ENCODE data around the gene CHPT1.

Gene CHPT1

GRCh38 chr12:101685092-101685491, 12.3 kb upstream of the CHPT1 start:
- DNase-seq (ENCODE audit: low read depth), result no peak

GRCh38 chr12:101686176-101686575, 11.3 kb upstream of the CHPT1 start:
- no peak for DNase-seq (ENCODE audit: low read depth)

GRCh38 chr12:101690544-101691098, 6.8 kb upstream of the CHPT1 start:
- no peak for DNase-seq (ENCODE audit: low read depth)

DNA sequence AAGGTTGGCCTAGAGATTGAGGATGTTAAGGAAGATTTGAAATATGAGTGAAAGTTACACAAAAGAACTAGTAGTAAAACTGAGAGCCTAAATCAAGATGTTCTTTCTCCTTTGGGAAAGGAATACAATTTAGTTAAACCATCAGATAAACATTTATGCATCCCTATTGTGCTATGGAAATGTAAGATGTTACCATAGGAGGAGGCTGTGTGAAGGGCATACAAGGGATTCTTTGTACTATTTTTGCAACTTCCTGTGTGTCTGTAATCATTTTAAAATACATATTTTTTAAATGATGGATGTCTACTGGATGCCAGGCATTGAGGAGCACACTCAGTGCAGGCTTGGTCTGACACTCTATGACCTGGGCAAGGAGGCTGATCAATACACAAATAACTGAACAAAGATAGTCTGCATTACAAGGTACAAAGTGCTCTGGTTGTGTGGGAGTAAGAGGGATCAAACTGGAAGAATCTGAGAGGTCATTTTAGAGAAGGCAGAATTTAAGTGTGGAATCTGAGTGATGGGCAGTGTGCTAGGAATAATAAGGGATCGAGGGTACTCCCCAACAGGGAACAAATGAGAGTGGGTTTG, 5.8 kb upstream of the CHPT1 start:
- DNase-seq (ENCODE audit: low read depth), result no peak

DNA sequence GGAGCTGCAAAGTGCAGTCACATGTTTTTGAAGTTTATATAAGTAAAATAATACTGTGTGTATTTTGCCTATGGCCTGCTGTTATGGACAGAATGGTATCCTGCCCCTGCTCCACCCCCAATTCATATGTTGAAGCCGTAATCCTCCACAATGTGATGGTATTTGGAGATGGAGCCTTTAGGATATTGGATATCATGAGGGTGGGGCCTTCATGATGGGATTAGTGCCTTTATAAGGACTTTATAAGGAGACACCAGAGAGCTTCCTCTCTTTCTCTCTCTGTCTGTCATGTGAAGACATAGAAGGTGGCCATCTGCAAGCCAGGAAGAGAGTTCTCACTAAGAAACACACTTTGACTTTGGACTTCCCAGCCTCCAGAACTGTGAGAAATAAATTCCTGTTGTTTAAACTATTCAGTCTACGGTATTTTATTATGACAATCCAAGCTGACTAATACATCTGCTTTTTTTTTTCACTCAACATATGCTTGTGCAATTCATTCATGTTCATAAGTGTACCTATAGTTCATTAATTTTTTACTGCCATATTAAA, 3.1 kb upstream of the CHPT1 start:
- DNase-seq (ENCODE audit: low read depth), result no peak

- DNase-seq (ENCODE audit: low read depth), result no peak
These were observed 2.5 kb upstream of the CHPT1 start for GRCh38 chr12:101694986-101695385.

GRCh38 chr12:101695706-101696105, 1.7 kb upstream of the CHPT1 start:
- no peak for DNase-seq (ENCODE audit: low read depth)

DNA sequence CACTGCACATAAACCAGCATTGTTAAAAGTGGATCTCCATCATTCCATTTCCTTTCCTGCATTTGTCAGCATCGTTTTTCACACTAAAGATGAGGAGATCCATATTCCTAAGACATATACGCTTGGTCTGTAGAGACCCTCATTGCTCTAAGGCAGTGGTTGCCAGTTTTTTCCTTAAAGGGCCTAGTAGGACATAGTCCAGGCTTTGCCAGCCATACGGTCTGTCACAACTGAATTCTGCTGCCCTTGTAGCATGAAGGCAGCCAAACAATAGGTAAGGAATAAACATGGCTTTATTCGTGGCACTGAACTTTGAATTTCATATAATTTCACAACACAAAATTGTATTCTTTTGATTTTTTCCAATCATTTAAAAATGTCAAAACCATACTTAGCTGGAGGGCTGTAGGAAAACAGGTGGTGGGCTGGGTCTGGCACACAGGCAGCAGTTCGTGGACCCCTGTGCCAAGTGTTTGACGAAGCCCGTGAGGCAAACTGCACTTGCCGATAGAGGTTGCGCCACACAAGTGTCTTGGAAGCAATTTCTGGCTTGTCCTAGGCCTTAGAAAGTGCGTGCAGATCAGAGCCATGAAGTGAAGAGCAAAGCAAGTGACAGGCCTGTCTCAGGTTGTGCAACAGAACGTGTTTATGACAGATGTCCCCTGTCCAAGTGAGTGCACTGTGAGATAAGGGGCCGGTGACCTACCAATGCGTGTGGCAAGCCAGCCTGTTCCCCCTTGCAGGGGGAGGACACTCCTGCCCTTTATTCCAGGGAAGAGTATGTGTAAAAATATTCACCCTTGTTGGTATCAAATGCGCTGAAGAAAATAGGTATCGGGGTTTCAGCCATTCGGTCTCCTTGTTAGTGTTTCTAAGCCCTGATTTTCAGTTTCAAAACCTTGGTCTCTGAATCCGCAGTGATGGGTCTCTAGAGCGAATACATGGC, 916 bp upstream of the CHPT1 start:
- DNase-seq (ENCODE audit: low read depth), result no peak

- DNase-seq (ENCODE audit: low read depth), result no peak
These were observed 725 bp downstream of the CHPT1 start for GRCh38 chr12:101697930-101698799.

DNA sequence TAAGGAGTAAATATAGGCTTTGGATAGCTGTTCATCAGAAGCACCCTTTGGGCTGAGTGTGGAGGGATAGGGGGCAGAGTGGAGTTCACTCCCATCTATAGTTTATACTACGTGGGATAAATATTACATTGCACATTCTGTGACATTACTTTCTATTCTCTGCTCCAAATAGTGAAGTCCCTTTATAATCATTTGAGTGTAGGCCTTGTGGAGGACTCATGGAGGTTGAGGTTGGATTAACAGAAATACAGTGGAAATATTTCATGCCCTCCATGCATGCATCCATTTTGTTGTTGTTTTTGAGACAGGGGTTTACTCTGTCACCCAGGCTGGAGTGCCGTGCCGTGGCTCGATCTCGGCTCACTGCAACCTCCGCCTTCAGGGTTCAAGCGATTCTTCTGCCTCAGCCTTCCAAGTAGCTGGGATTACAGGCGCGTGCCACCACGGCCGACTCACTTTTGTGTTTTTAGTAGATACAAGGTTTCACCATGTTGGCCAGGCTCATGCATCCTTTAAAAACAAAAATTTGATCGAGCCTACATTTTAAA, 1.4 kb downstream of the CHPT1 start:
- DNase-seq (ENCODE audit: low read depth), result no peak

DNA sequence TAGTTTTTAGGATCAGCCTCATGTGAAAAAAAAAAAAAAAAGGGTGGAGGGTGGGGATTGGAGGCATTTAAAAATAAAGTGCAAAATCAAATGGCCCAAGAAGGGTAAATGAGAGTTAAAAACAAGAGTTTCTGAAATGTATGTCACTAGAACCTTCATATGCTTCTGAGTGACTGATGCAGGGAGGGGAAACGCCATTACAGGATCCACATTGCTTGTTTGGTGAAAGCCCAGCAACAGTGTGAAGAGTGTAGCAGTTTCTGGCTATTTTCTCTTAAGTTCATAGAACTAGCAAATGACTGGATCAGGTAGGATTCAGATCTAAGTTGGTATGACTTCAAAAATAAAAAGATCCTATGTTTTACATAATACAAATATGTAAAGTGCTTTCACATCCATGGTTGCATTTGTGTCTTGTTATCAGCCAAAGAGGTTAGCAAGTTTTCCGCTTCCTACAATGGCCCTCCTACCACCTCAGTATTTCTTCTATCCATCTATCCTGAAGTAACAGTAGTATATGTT, 2.9 kb downstream of the CHPT1 start:
- no peak for DNase-seq (ENCODE audit: low read depth)

GRCh38 chr12:101703487-101703886, 6.0 kb downstream of the CHPT1 start:
- no peak for DNase-seq (ENCODE audit: low read depth)

GRCh38 chr12:101706403-101706802, 9.0 kb downstream of the CHPT1 start:
- DNase-seq (ENCODE audit: low read depth), result no peak

GRCh38 chr12:101707131-101707782, 9.8 kb downstream of the CHPT1 start:
- no peak for DNase-seq (ENCODE audit: low read depth)

GRCh38 chr12:101710288-101710687, 12.8 kb downstream of the CHPT1 start:
- no peak for DNase-seq (ENCODE audit: low read depth)

- no peak for DNase-seq (ENCODE audit: low read depth)
These were observed 15.7 kb downstream of the CHPT1 start for GRCh38 chr12:101713059-101713682.

GRCh38 chr12:101713930-101714329, 16.5 kb downstream of the CHPT1 start:
- no peak for DNase-seq (ENCODE audit: low read depth)

DNA sequence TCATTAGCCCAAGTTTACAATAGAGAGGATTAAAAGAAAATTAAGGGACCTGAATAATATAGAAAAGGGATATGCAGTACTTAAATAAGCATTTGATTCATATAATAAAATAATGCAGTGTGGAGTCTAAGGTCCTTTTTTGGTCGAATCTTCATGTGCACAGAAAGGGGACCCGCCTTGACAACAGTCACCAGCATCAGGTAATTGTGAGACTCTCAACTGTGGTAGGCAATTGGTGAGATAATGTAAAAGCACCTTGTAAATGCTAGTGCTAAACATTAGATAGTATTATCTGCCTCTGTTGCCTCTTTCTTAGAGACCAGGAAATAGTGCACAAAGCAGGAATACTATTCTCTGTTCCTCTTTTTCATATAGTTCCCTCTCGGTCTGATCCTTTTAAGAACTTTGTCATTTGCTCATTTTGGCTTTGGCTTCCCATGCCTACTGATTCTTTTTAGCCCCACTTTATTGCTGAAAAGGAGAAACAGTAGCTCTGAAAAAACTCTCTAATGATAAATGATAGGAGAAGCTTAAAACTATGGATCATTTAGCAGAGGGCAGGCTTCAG, 17.5 kb downstream of the CHPT1 start:
- DNase-seq (ENCODE audit: low read depth), result no peak

DNA sequence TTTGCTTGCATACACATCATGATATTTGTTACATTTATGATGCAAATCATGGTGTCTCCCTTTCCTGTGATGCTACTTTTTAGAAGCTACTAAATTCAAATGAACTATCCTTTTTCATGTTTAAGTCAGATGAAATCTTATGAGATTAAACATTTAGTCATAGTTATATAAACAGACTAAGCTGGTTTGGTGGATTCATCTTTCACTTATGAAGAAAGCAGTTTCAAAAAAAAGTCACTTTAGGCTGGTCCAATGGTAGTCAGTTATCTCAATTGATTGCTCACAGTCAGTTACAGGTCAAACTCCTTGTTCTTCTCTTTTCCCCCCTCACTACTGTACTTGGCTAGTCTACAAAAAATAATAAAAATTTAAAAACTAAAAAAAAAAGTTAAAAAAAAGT, 22.1 kb downstream of the CHPT1 start:
- DNase-seq (ENCODE audit: low read depth), result no peak

- DNase-seq (ENCODE audit: low read depth), result no peak
These were observed 22.7 kb downstream of the CHPT1 start for GRCh38 chr12:101720118-101720517.

Measured in stimulated activated CD8-positive, alpha-beta memory T cell treated with anti-CD3 and anti-CD28 coated beads, Interleukin-7, amount 100 ng/mL, for 24 hours (primary cell).